PC-9 (cell line): ENCODE measurements around the gene GBGT1. TPM values are rescaled to one million over a fixed set of nuclear protein-coding genes. Genes with fewer than 3 reads are reported as not detected.

Experiments used
- BruUV-seq: library from RNA; stranded (reverse); fragments of 400-500 nt; replicated peaks from 2 replicates; lab custom pipeline; 2021; lab: Mats Ljungman, UMichigan
- CTCF ChIA-PET: fragments of 300-600 bp; sonication (Branson Sonifier 250); formaldehyde crosslinking; loops from one replicate; lab custom pipeline; 2022; ENCODE audit warnings: antibody characterized with exemption; lab: Charles Lee
- POLR2A ChIA-PET: fragments of 300-600 bp; sonication (Branson Sonifier 250); formaldehyde crosslinking; loops from one replicate; lab custom pipeline; 2022; ENCODE audit warnings: antibody characterized with exemption; ENCODE audit not compliant: unreplicated experiment; lab: Charles Lee
- DNase-seq, 2 experiments: peaks; one replicate each; pipeline versions ENCODE4 v3.0.0 to v3.0.0-alpha.2; 2015 to 2022; ENCODE audit warnings: mixed read lengths in 1 of 2
- H2AFZ ChIP-seq: fragments of 200-600 bp; sonication (generic); 2 replicates; pipeline ENCODE4 v1.8.1; 2017; ENCODE audit warnings: antibody characterized with exemption
- H3F3A ChIP-seq: fragments of 200-600 bp; sonication (generic); 2 replicates; pipeline ENCODE4 v1.8.1; 2017; ENCODE audit warnings: antibody characterized with exemption, mild to moderate bottlenecking, low read depth; ENCODE audit not compliant: insufficient read depth
- H3K27ac ChIP-seq: fragments of 200-600 bp; sonication (generic); 2 replicates; pipeline ENCODE4 v1.6.1; 2016; ENCODE audit warnings: mixed run types
- H3K27me3 ChIP-seq: fragments of 200-600 bp; sonication (generic); 2 replicates; pipeline ENCODE4 v1.6.1; 2016; ENCODE audit warnings: low read depth, mixed run types; ENCODE audit not compliant: insufficient read depth
- H3K36me3 ChIP-seq: fragments of 200-600 bp; sonication (generic); 2 replicates; pipeline ENCODE4 v1.6.1; 2016; ENCODE audit warnings: low read depth, mixed run types
- H3K4me1 ChIP-seq: fragments of 200-600 bp; sonication (generic); replicated peaks from 2 replicates; pipeline ENCODE4 v1.6.1; 2016; ENCODE audit warnings: mixed run types; ENCODE audit not compliant: insufficient read depth
- H3K4me2 ChIP-seq: fragments of 200-600 bp; sonication (generic); 2 replicates; pipeline ENCODE4 v1.6.1; 2017; ENCODE audit warnings: mixed run types
- H3K4me3 ChIP-seq: fragments of 200-600 bp; sonication (generic); 2 replicates; pipeline ENCODE4 v1.6.1; 2016; ENCODE audit warnings: mixed run types
- H3K79me2 ChIP-seq: fragments of 200-600 bp; sonication (generic); 2 replicates; pipeline ENCODE4 v1.6.1; 2017; ENCODE audit warnings: low read depth, mixed run types
- H3K9me2 ChIP-seq: fragments of 200-600 bp; sonication (generic); 2 replicates; pipeline ENCODE4 v1.8.1; 2017; ENCODE audit warnings: mild to moderate bottlenecking; ENCODE audit not compliant: insufficient read depth
- H3K9me3 ChIP-seq: fragments of 200-600 bp; sonication (generic); 2 replicates; pipeline ENCODE4 v1.8.1; 2016; ENCODE audit warnings: low read depth; ENCODE audit not compliant: insufficient read depth
- H4K20me1 ChIP-seq: fragments of 200-600 bp; sonication (generic); 2 replicates; pipeline ENCODE4 v1.8.1; 2017; ENCODE audit not compliant: insufficient read depth
- CTCF ChIP-seq: fragments of 200-600 bp; sonication (generic); conservative IDR thresholded peaks from 2 replicates; pipeline ENCODE4 v1.6.1; 2017; ENCODE audit warnings: mixed run types, antibody characterized with exemption, mild to moderate bottlenecking, moderate library complexity
- EZH2 ChIP-seq: fragments of 200-600 bp; sonication (generic); IDR thresholded peaks from 2 replicates; pipeline ENCODE4 v1.8.0; 2017; ENCODE audit warnings: antibody characterized with exemption, low read depth
- intact Hi-C: fragments of 100-400 bp; cut with micrococcal nuclease; formaldehyde crosslinking; loops from one replicate; pipeline ENCODE4 v1.10.0; 2022; ENCODE audit not compliant: unreplicated experiment
- total RNA-seq: library from RNA; stranded (reverse); gene quantifications from 2 replicates; pipeline ENCODE4 v1.2.3, GENCODE V29; 2021

Gene GBGT1
- total RNA-seq, 1 experiment from 2014 or later: 1.2 TPM

DNA sequence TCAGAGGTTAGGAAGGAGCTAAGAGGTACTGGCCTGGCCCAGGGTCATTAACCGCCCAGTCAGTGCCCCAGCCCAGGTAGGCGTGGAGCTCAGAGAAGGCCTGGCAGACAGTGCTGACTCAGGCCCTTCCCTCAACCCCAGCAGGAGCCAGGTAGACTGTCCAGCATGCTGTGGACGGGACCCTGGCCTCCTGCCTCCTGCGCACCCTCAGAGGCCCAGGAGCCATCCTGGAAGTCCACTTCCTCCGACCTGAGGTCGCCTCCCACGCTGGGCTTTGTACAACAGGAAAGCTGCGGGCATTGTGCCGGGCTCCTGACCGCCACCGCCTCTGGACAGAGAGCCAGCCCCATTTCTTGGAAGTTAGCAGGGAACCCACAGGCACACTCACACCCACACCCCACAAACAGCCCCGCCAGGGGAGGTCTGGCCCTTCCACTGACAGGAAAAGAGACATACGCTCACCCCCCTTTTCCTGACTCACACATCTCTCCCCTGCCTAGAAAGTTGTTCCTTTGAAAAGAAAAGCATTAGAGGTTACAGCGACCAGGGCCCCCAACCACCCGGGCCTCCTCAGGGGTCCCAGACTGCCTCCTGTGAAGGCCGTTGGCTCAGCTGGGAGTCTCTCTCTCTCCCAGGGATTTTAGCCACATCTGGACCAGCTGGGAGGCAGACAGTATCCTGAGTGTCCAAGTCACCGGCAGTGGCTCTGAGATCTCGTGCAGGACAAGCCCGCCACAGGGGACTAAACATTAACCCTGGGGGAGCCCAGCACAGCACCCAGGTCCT lies 50.4 kb downstream of the GBGT1 start:
- POLR2A ChIA-PET: interaction anchor here (1.0 kb wide), 1 partner anchor 22 kb away, joined by 4 read pairs; no protein-coding TSS in a partner anchor
- Histone ChIP-seq H3K27ac (no peak overlapping the region), H3K79me2 (no peaks in the 10 kb centered on the region), H3K9me3 (no peaks in the 10 kb centered on the region), H3F3A (peaks cover 10% of the 10 kb centered on the region; the same call in 1 of the 2 replicates), H3K4me2 (no peak overlapping the region), H4K20me1 (peaks cover 46% of the 10 kb centered on the region), H2AFZ (no peak overlapping the region), H3K36me3 (no peaks in the 10 kb centered on the region), H3K4me1 (peaks cover 10% of the 10 kb centered on the region), H3K9me2 (no peaks in the 10 kb centered on the region), H3K4me3 (no peak overlapping the region), H3K27me3 (no peaks in the 10 kb centered on the region)
- intact Hi-C loops: no loop called here
- CTCF ChIA-PET: interaction anchor here (1.8 kb wide), 1 partner anchor 31 kb away, joined by 15 read pairs; no protein-coding TSS in a partner anchor
- BruUV-seq: no TSS peak
- DNase-seq: no peak
- no peak for TF ChIP-seq EZH2

DNA sequence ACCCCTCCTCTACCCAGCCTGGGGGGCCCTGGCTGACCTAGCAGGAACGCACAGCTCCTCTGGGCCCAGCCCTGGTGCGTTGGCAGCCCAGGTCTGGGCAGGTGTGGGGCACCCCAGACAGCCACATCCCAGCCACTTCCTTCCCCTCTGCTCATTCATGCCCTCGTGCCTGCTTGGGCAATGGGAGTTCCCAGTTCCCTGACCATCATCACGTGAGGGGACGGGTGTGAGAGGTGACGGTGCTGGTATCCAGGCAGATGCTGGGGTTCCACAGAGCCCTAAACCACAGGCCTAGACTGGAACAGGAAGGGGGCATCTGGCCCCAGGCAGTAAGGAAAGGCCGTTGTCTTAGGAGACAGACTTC lies 51.1 kb downstream of the GBGT1 start:
- Histone ChIP-seq H3K36me3 (no peaks in the 10 kb centered on the region), H3K9me2 (no peaks in the 10 kb centered on the region), H3K4me2 (no peak overlapping the region), H3K9me3 (no peaks in the 10 kb centered on the region), H4K20me1 (peaks cover 39% of the 10 kb centered on the region), H3K27ac (no peak overlapping the region), H3F3A (peaks cover 10% of the 10 kb centered on the region; the same call in 1 of the 2 replicates), H3K4me3 (no peak overlapping the region), H3K27me3 (no peaks in the 10 kb centered on the region), H3K4me1 (peaks cover 10% of the 10 kb centered on the region), H2AFZ (no peak overlapping the region), H3K79me2 (no peaks in the 10 kb centered on the region)
- no TSS peak for BruUV-seq
- DNase-seq: no peak
- ChIA-PET CTCF (no interaction called here), POLR2A (interaction anchor here (1.0 kb wide), 1 partner anchor 23 kb away, joined by 4 read pairs; no protein-coding TSS in a partner anchor)
- intact Hi-C loops: no loop called here
- TF ChIP-seq EZH2: no peak
- TF ChIP-seq CTCF: no peak

GRCh38 chr9:133111808-133112662 lies 51.7 kb downstream of the GBGT1 start:
- Histone ChIP-seq H3K27me3 (no peaks in the 10 kb centered on the region), H3K9me2 (no peaks in the 10 kb centered on the region), H3K27ac (no peak overlapping the region), H3K4me3 (no peak overlapping the region), H3F3A (peaks cover 10% of the 10 kb centered on the region; the same call in 1 of the 2 replicates), H3K36me3 (no peaks in the 10 kb centered on the region), H2AFZ (no peak overlapping the region), H4K20me1 (peaks cover 36% of the 10 kb centered on the region), H3K4me2 (no peak overlapping the region), H3K79me2 (no peaks in the 10 kb centered on the region), H3K9me3 (no peaks in the 10 kb centered on the region), H3K4me1 (peaks cover 10% of the 10 kb centered on the region)
- no TSS peak for BruUV-seq
- TF ChIP-seq EZH2 (no peak), CTCF (no peak)
- no peak for DNase-seq
- POLR2A ChIA-PET: interaction anchor here (0.5 to 1.0 kb wide), 2 partner anchors 23 to 50 kb away, joined by 4 to 24 read pairs; no protein-coding TSS in a partner anchor
- CTCF ChIA-PET: interaction anchor here (0.7 kb wide), 1 partner anchor 9 kb away, joined by 3 read pairs; no protein-coding TSS in a partner anchor
- intact Hi-C loops: no loop called here
